ENCODE data around the gene MYOC.

Gene MYOC

GRCh38 chr1:171683870-171684269 lies 31.4 kb upstream of the MYOC start:
- no peak overlapping the region for H2AFZ ChIP-seq (ENCODE audit: low read depth, low read length)
- H3K4me3 ChIP-seq (ENCODE audit: insufficient read depth in 1 of 2, low read depth in 1 of 2, low read length in 2 of 2): no peak overlapping the region
- no peak overlapping the region for H3K4ac ChIP-seq (ENCODE audit: low read depth in 1 of 2, low read length in 2 of 2)
- no peak overlapping the region for H2BK12ac ChIP-seq (ENCODE audit: low read length in 2 of 2)
- H4K8ac ChIP-seq (ENCODE audit: low read length): no peak overlapping the region
- no peaks in the 10 kb centered on the region for H3K4me1 ChIP-seq (ENCODE audit: control insufficient read depth, insufficient read depth, low read depth, low read length)
- no peak overlapping the region for H3K23ac ChIP-seq (ENCODE audit: low read length in 2 of 2)
- no peaks in the 10 kb centered on the region for H3K36me3 ChIP-seq (ENCODE audit: control insufficient read depth in 1 of 2, insufficient read depth in 2 of 2, low read depth in 1 of 2, low read length in 2 of 2)
- H3K79me1 ChIP-seq (replicated peaks; ENCODE audit: low read length, poor library complexity, severe bottlenecking): no peaks in the 10 kb centered on the region
- no peaks in the 10 kb centered on the region for H3K27me3 ChIP-seq (ENCODE audit: control insufficient read depth in 1 of 2, insufficient read depth in 1 of 2, low read length in 2 of 2)
- WGBS: 84% methylated on average over 8 of the region's 8 CpGs
- no peak overlapping the region for H2AK5ac ChIP-seq (ENCODE audit: low read length, severe bottlenecking)
- H3K9me3 ChIP-seq (ENCODE audit: control insufficient read depth, low read length): no peaks in the 10 kb centered on the region
- no peak overlapping the region for H2BK120ac ChIP-seq (ENCODE audit: low read depth, low read length)
- H3K4me2 ChIP-seq (ENCODE audit: low read length, poor library complexity, severe bottlenecking): no peak overlapping the region
- no peak overlapping the region for H4K91ac ChIP-seq (ENCODE audit: low read length)
- H2BK5ac ChIP-seq (ENCODE audit: low read depth, low read length, poor library complexity, severe bottlenecking): no peak overlapping the region
- no peak overlapping the region for H3K18ac ChIP-seq (ENCODE audit: low read depth in 1 of 2, low read length in 2 of 2)
- no peak overlapping the region for H2BK15ac ChIP-seq (ENCODE audit: low read depth, poor library complexity, severe bottlenecking)
- no peak overlapping the region for H3K9ac ChIP-seq (ENCODE audit: low read length)
- no peak overlapping the region for H3K27ac ChIP-seq (ENCODE audit: low read length, poor library complexity, severe bottlenecking)
- no peak for DNase-seq
- no peak overlapping the region for H3K14ac ChIP-seq (ENCODE audit: low read length in 2 of 2)

GRCh38 chr1:171680339-171680738 lies 27.9 kb upstream of the MYOC start:
- DNase-seq: no peak
- Histone ChIP-seq H2BK15ac (ENCODE audit: low read depth, poor library complexity, severe bottlenecking) (no peak overlapping the region), H3K4me1 (ENCODE audit: control insufficient read depth, insufficient read depth, low read depth, low read length) (no peaks in the 10 kb centered on the region), H3K18ac (ENCODE audit: low read depth in 1 of 2, low read length in 2 of 2) (no peak overlapping the region), H3K14ac (ENCODE audit: low read length in 2 of 2) (no peak overlapping the region), H3K9me3 (ENCODE audit: control insufficient read depth, low read length) (no peaks in the 10 kb centered on the region), H3K4me3 (ENCODE audit: insufficient read depth in 1 of 2, low read depth in 1 of 2, low read length in 2 of 2) (no peak overlapping the region), H4K8ac (ENCODE audit: low read length) (no peak overlapping the region), H3K27me3 (ENCODE audit: control insufficient read depth in 1 of 2, insufficient read depth in 1 of 2, low read length in 2 of 2) (no peaks in the 10 kb centered on the region), H2BK12ac (ENCODE audit: low read length in 2 of 2) (no peak overlapping the region), H3K4ac (ENCODE audit: low read depth in 1 of 2, low read length in 2 of 2) (no peak overlapping the region), H2BK5ac (ENCODE audit: low read depth, low read length, poor library complexity, severe bottlenecking) (no peak overlapping the region), H3K27ac (ENCODE audit: low read length, poor library complexity, severe bottlenecking) (no peak overlapping the region), H4K91ac (ENCODE audit: low read length) (no peak overlapping the region), H3K4me2 (ENCODE audit: low read length, poor library complexity, severe bottlenecking) (no peak overlapping the region), H3K79me1 (replicated peaks; ENCODE audit: low read length, poor library complexity, severe bottlenecking) (no peaks in the 10 kb centered on the region), H2BK120ac (ENCODE audit: low read depth, low read length) (no peak overlapping the region), H3K36me3 (ENCODE audit: control insufficient read depth in 1 of 2, insufficient read depth in 2 of 2, low read depth in 1 of 2, low read length in 2 of 2) (no peaks in the 10 kb centered on the region), H3K9ac (ENCODE audit: low read length) (no peak overlapping the region), H3K23ac (ENCODE audit: low read length in 2 of 2) (no peak overlapping the region), H2AFZ (ENCODE audit: low read depth, low read length) (no peak overlapping the region), H2AK5ac (ENCODE audit: low read length, severe bottlenecking) (no peak overlapping the region)
- WGBS: 97% methylated on average over 2 of the region's 3 CpGs

- Histone ChIP-seq H2AFZ (ENCODE audit: low read depth, low read length) (no peak overlapping the region), H3K23ac (ENCODE audit: low read length in 2 of 2) (no peak overlapping the region), H3K27ac (ENCODE audit: low read length, poor library complexity, severe bottlenecking) (no peak overlapping the region), H3K9ac (ENCODE audit: low read length) (no peak overlapping the region), H3K4me3 (ENCODE audit: insufficient read depth in 1 of 2, low read depth in 1 of 2, low read length in 2 of 2) (no peak overlapping the region), H3K18ac (ENCODE audit: low read depth in 1 of 2, low read length in 2 of 2) (no peak overlapping the region), H3K4me1 (ENCODE audit: control insufficient read depth, insufficient read depth, low read depth, low read length) (no peaks in the 10 kb centered on the region), H3K36me3 (ENCODE audit: control insufficient read depth in 1 of 2, insufficient read depth in 2 of 2, low read depth in 1 of 2, low read length in 2 of 2) (no peaks in the 10 kb centered on the region), H2BK12ac (ENCODE audit: low read length in 2 of 2) (no peak overlapping the region), H2BK120ac (ENCODE audit: low read depth, low read length) (no peak overlapping the region), H4K8ac (ENCODE audit: low read length) (no peak overlapping the region), H2BK5ac (ENCODE audit: low read depth, low read length, poor library complexity, severe bottlenecking) (no peak overlapping the region), H3K79me1 (replicated peaks; ENCODE audit: low read length, poor library complexity, severe bottlenecking) (no peaks in the 10 kb centered on the region), H3K9me3 (ENCODE audit: control insufficient read depth, low read length) (no peaks in the 10 kb centered on the region), H4K91ac (ENCODE audit: low read length) (no peak overlapping the region), H3K27me3 (ENCODE audit: control insufficient read depth in 1 of 2, insufficient read depth in 1 of 2, low read length in 2 of 2) (peaks cover 0 to 4% of the 10 kb centered on the region in 2 experiments), H2BK15ac (ENCODE audit: low read depth, poor library complexity, severe bottlenecking) (no peak overlapping the region), H3K4ac (ENCODE audit: low read depth in 1 of 2, low read length in 2 of 2) (no peak overlapping the region), H2AK5ac (ENCODE audit: low read length, severe bottlenecking) (no peak overlapping the region), H3K14ac (ENCODE audit: low read length in 2 of 2) (no peak overlapping the region), H3K4me2 (ENCODE audit: low read length, poor library complexity, severe bottlenecking) (no peak overlapping the region)
- no peak for DNase-seq
- WGBS: no CpG with 5 or more reads among the region's 2 CpGs
These were observed 24.3 kb upstream of the MYOC start for GRCh38 chr1:171676823-171677222.

- H3K18ac ChIP-seq (ENCODE audit: low read depth in 1 of 2, low read length in 2 of 2): no peak overlapping the region
- no peak overlapping the region for H2BK15ac ChIP-seq (ENCODE audit: low read depth, poor library complexity, severe bottlenecking)
- 97% methylated on average over 2 of the region's 3 CpGs for WGBS
- H3K4me2 ChIP-seq (ENCODE audit: low read length, poor library complexity, severe bottlenecking): no peak overlapping the region
- no peak overlapping the region for H2BK12ac ChIP-seq (ENCODE audit: low read length in 2 of 2)
- DNase-seq: no peak
- no peaks in the 10 kb centered on the region for H3K36me3 ChIP-seq (ENCODE audit: control insufficient read depth in 1 of 2, insufficient read depth in 2 of 2, low read depth in 1 of 2, low read length in 2 of 2)
- no peak overlapping the region for H3K4me3 ChIP-seq (ENCODE audit: insufficient read depth in 1 of 2, low read depth in 1 of 2, low read length in 2 of 2)
- no peak overlapping the region for H2BK5ac ChIP-seq (ENCODE audit: low read depth, low read length, poor library complexity, severe bottlenecking)
- H3K4me1 ChIP-seq (ENCODE audit: control insufficient read depth, insufficient read depth, low read depth, low read length): no peaks in the 10 kb centered on the region
- H3K23ac ChIP-seq (ENCODE audit: low read length in 2 of 2): no peak overlapping the region
- H3K9ac ChIP-seq (ENCODE audit: low read length): no peak overlapping the region
- no peak overlapping the region for H2BK120ac ChIP-seq (ENCODE audit: low read depth, low read length)
- H2AK5ac ChIP-seq (ENCODE audit: low read length, severe bottlenecking): no peak overlapping the region
- H2AFZ ChIP-seq (ENCODE audit: low read depth, low read length): no peak overlapping the region
- no peak overlapping the region for H4K91ac ChIP-seq (ENCODE audit: low read length)
- no peak overlapping the region for H4K8ac ChIP-seq (ENCODE audit: low read length)
- H3K9me3 ChIP-seq (ENCODE audit: control insufficient read depth, low read length): no peaks in the 10 kb centered on the region
- no peak overlapping the region for H3K4ac ChIP-seq (ENCODE audit: low read depth in 1 of 2, low read length in 2 of 2)
- no peaks in the 10 kb centered on the region for H3K79me1 ChIP-seq (replicated peaks; ENCODE audit: low read length, poor library complexity, severe bottlenecking)
- H3K27me3 ChIP-seq (ENCODE audit: control insufficient read depth in 1 of 2, insufficient read depth in 1 of 2, low read length in 2 of 2): peaks cover 0 to 4% of the 10 kb centered on the region in 2 experiments
- no peak overlapping the region for H3K14ac ChIP-seq (ENCODE audit: low read length in 2 of 2)
- H3K27ac ChIP-seq (ENCODE audit: low read length, poor library complexity, severe bottlenecking): no peak overlapping the region
These were observed 22.2 kb upstream of the MYOC start for GRCh38 chr1:171674431-171675405.

Data from mesenchymal stem cell (in vitro differentiated cells and primary cell).